GM21576 (cell line): ENCODE results near the gene CYP27C1.
"Not testable (repeated sequence)": the region's sequence is repeated elsewhere in the genome, so short reads cannot be mapped to it uniquely, and the experiment has no call there.

ENCODE experiments used
- ATAC-seq: cut with Tn5 transposase; IDR thresholded peaks from one replicate; pipeline ENCODE4 v1.9.1; 2021; ENCODE audit warnings: mild to moderate bottlenecking, moderate library complexity; ENCODE audit not compliant: unreplicated experiment

Gene CYP27C1

GRCh38 chr2:127220102-127220767 lies at the start of gene CYP27C1:
TSS of gene CYP27C1 (minus strand) at chr2:127220299. CDS start at chr2:127220270, 29 bp downstream.
- ATAC-seq = no peak

- no peak for ATAC-seq
Observed at GRCh38 chr2:127261804-127262406, 41.8 kb upstream of the CYP27C1 start.

GRCh38 chr2:127259355-127259754 lies 39.3 kb upstream of the CYP27C1 start:
- no peak for ATAC-seq

- no peak for ATAC-seq
Observed at GRCh38 chr2:127256866-127257265, 36.8 kb upstream of the CYP27C1 start.

GRCh38 chr2:127256381-127256780 lies 36.3 kb upstream of the CYP27C1 start:
- ATAC-seq = no peak

- no peak for ATAC-seq
Observed at GRCh38 chr2:127255721-127256120, 35.6 kb upstream of the CYP27C1 start.

GRCh38 chr2:127255146-127255545 lies 35.0 kb upstream of the CYP27C1 start:
- ATAC-seq = no peak

- ATAC-seq = no peak
Observed at GRCh38 chr2:127254386-127254981, 34.4 kb upstream of the CYP27C1 start.

- not testable (repeated sequence) for ATAC-seq
Observed at GRCh38 chr2:127241184-127241583, 21.1 kb upstream of the CYP27C1 start.

GRCh38 chr2:127239395-127239794 lies 19.3 kb upstream of the CYP27C1 start:
- no peak for ATAC-seq

- not testable (repeated sequence) for ATAC-seq
Observed at GRCh38 chr2:127237768-127238167, 17.7 kb upstream of the CYP27C1 start.

- no peak for ATAC-seq
Observed at GRCh38 chr2:127235082-127235702, 15.1 kb upstream of the CYP27C1 start.

- ATAC-seq = no peak
Observed at GRCh38 chr2:127233710-127234109, 13.6 kb upstream of the CYP27C1 start.

- ATAC-seq = no peak
Observed at GRCh38 chr2:127231130-127231865, 11.2 kb upstream of the CYP27C1 start.

- no peak for ATAC-seq
Observed at GRCh38 chr2:127229555-127229954, 9.5 kb upstream of the CYP27C1 start.

GRCh38 chr2:127228102-127228501 lies 8.0 kb upstream of the CYP27C1 start:
- no peak for ATAC-seq

GRCh38 chr2:127227264-127227660 lies 7.2 kb upstream of the CYP27C1 start:
- ATAC-seq = not testable (repeated sequence)

- peak; percentile 87 for ATAC-seq
Observed at GRCh38 chr2:127226520-127227263, 6.6 kb upstream of the CYP27C1 start.

GRCh38 chr2:127226132-127226519 lies 6.0 kb upstream of the CYP27C1 start:
- ATAC-seq = no peak

GRCh38 chr2:127225186-127225960 lies 5.3 kb upstream of the CYP27C1 start:
- ATAC-seq = no peak
